A673 (cell line): ENCODE data around the gene FASTKD3. TPM values are rescaled to one million over a fixed set of nuclear protein-coding genes. Genes with fewer than 3 reads are reported as not detected.

Experiments used
- BruUV-seq: library from RNA; stranded (reverse); fragments of 400-500 nt; replicated peaks from 2 replicates; lab custom pipeline; 2021; lab: Mats Ljungman, UMichigan
- CTCF ChIA-PET: fragments of 300-600 bp; sonication (Branson Sonifier 250); formaldehyde crosslinking; loops from one replicate; lab custom pipeline; 2022; ENCODE audit warnings: antibody characterized with exemption; lab: Charles Lee
- POLR2A ChIA-PET: fragments of 300-600 bp; sonication (Branson Sonifier 250); formaldehyde crosslinking; loops from one replicate; lab custom pipeline; 2022; ENCODE audit warnings: antibody characterized with exemption; ENCODE audit not compliant: low non-redundant PET; lab: Charles Lee
- DNase-seq: peaks from one replicate; pipeline ENCODE4 v3.0.0-alpha.2; 2015; ENCODE audit warnings: low spot score
- H3K27ac ChIP-seq: fragments of 200-600 bp; sonication (generic); 2 replicates; pipeline ENCODE4 v1.5.1; 2016; ENCODE audit warnings: mixed run types, low read depth, mild to moderate bottlenecking, mixed read lengths, antibody characterized with exemption, low read length; ENCODE audit not compliant: poor library complexity, severe bottlenecking
- H3K27me3 ChIP-seq: fragments of 200-600 bp; sonication (generic); replicated peaks from 2 replicates; pipeline ENCODE4 v1.6.1; 2017; ENCODE audit warnings: mixed run types, low read depth, mild to moderate bottlenecking, mixed read lengths, antibody characterized with exemption, low read length; ENCODE audit not compliant: insufficient read depth, poor library complexity
- H3K36me3 ChIP-seq: fragments of 200-600 bp; sonication (generic); 2 replicates; pipeline ENCODE4 v1.6.1; 2016; ENCODE audit warnings: mixed run types, mild to moderate bottlenecking, mixed read lengths, antibody characterized with exemption, low read length; ENCODE audit not compliant: insufficient read depth, poor library complexity, severe bottlenecking
- H3K4me1 ChIP-seq: fragments of 200-600 bp; sonication (generic); 2 replicates; pipeline ENCODE4 v1.6.1; 2017; ENCODE audit warnings: mixed run types, mild to moderate bottlenecking, mixed read lengths, antibody characterized with exemption, low read length; ENCODE audit not compliant: insufficient read depth, poor library complexity, severe bottlenecking
- H3K4me3 ChIP-seq: fragments of 200-600 bp; sonication (generic); 2 replicates; pipeline ENCODE4 v1.5.1; 2016; ENCODE audit warnings: low read depth, mixed run types, mild to moderate bottlenecking, mixed read lengths, low read length; ENCODE audit not compliant: poor library complexity, severe bottlenecking
- H3K9me3 ChIP-seq: fragments of 200-600 bp; sonication (generic); 2 replicates; pipeline ENCODE4 v1.6.1; 2016; ENCODE audit warnings: mixed run types, low read depth, mild to moderate bottlenecking, mixed read lengths, antibody characterized with exemption, low read length; ENCODE audit not compliant: poor library complexity, severe bottlenecking
- CTCF ChIP-seq: fragments of 300-800, 200-600 bp; sonication (generic); conservative IDR thresholded peaks from 2 replicates; pipeline ENCODE4 v1.5.1; 2017; ENCODE audit warnings: low read depth, mild to moderate bottlenecking, antibody characterized with exemption, low read length, moderate library complexity, mixed read lengths
- EZH2 ChIP-seq: fragments of 200-600 bp; sonication (generic); IDR thresholded peaks from 2 replicates; pipeline ENCODE4 v1.6.1; 2017; ENCODE audit warnings: borderline replicate concordance, low read depth, mild to moderate bottlenecking, mixed read lengths, antibody characterized with exemption, low read length; ENCODE audit not compliant: poor library complexity, severe bottlenecking
- intact Hi-C: fragments of 100-400 bp; cut with micrococcal nuclease; formaldehyde crosslinking; loops from one replicate; pipeline ENCODE4 v1.10.0; 2022; ENCODE audit not compliant: unreplicated experiment
- total RNA-seq: library from RNA; stranded (reverse); gene quantifications from 2 replicates; pipeline ENCODE4 v1.2.3, GENCODE V29; 2021

FASTKD3 gene
- total RNA-seq, 1 experiment from 2014 or later = 16.8 TPM

DNA sequence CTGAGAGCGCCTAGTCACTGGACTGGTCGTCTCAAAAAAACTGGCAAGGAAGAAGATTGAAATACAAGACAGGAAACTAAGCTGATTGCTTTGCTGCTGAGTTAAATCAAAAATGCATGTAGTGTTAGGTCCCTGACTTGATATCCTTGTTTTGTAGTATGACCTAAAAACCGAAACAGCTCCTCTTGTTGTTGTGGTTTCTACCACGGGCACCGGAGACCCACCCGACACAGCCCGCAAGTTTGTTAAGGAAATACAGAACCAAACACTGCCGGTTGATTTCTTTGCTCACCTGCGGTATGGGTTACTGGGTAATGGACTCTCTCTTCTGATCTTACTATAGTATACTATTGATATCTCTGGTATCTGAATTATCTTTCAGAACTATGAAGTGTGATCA, 4.4 kb upstream of the FASTKD3 start:
- Histone ChIP-seq H3K4me3 (no peak overlapping the region), H3K27me3 (no peaks in the 10 kb centered on the region), H3K27ac (no peak overlapping the region), H3K36me3 (peaks cover 29% of the 10 kb centered on the region), H3K9me3 (no peaks in the 10 kb centered on the region), H3K4me1 (peaks cover 11% of the 10 kb centered on the region)
- ChIA-PET POLR2A (no interaction called here), CTCF (no interaction called here)
- intact Hi-C loops = loop anchor here (10.0 kb wide), 1 partner anchor 1098 kb away; no protein-coding TSS in a partner anchor
- TF ChIP-seq CTCF = no peak
- no peak for TF ChIP-seq EZH2
- DNase-seq = no peak
- no TSS peak for BruUV-seq

DNA sequence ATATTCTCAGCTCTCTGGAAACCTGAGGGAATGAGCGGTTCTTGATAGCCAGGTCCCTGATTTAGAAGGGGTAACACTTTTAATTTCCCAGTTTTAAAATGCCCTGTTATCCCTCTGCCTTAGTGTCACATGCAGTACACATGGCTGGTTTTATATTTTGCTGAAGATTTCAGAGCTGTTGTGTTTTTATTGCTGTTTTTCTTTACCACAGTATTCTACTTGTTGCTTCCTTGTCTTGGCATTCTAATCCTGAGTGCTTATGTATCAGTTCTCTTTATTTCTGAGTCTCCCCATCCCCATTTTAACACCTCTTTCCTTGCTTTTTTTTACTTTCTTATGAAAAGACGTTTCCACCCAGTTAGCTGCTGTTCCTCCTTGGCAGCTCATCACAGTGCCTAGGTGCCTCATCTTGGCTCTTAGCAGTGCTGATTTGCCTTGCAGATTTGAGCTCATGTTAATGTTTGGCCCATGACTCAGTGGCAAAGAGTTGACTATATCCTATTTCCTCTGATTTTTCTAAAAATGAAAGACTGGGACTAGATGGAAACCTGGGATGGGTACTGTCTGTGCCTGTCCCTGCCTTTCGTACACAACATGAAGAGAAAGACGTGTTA, 3.8 kb upstream of the FASTKD3 start:
- Histone ChIP-seq H3K27me3 (no peaks in the 10 kb centered on the region), H3K4me3 (no peak overlapping the region), H3K36me3 (peaks cover 23% of the 10 kb centered on the region), H3K27ac (no peak overlapping the region), H3K4me1 (peaks cover 12% of the 10 kb centered on the region), H3K9me3 (no peaks in the 10 kb centered on the region)
- no TSS peak for BruUV-seq
- TF ChIP-seq CTCF (no peak), EZH2 (no peak)
- ChIA-PET POLR2A (no interaction called here), CTCF (interaction anchor here (1.0 kb wide), 1 partner anchor 14 kb away, joined by 3 read pairs; no protein-coding TSS in a partner anchor)
- intact Hi-C loops = loop anchor here (10.0 kb wide), 1 partner anchor 1098 kb away; no protein-coding TSS in a partner anchor
- DNase-seq = no peak

GRCh38 chr5:7871653-7872052, 2.8 kb upstream of the FASTKD3 start:
- CTCF ChIA-PET = interaction anchor here (1.0 kb wide), 1 partner anchor 15 kb away, joined by 3 read pairs; no protein-coding TSS in a partner anchor
- POLR2A ChIA-PET = no interaction called here
- Histone ChIP-seq H3K4me1 (peaks cover 15% of the 10 kb centered on the region), H3K4me3 (no peak overlapping the region), H3K27me3 (no peaks in the 10 kb centered on the region), H3K9me3 (no peaks in the 10 kb centered on the region), H3K27ac (no peak overlapping the region), H3K36me3 (peaks cover 19% of the 10 kb centered on the region)
- BruUV-seq = no TSS peak
- DNase-seq = no peak
- TF ChIP-seq EZH2 (no peak), CTCF (no peak)
- intact Hi-C loops = loop anchor here (10.0 kb wide), 1 partner anchor 1097 kb away; no protein-coding TSS in a partner anchor
